ENCODE data around the gene THAP9.

Gene THAP9

DNA sequence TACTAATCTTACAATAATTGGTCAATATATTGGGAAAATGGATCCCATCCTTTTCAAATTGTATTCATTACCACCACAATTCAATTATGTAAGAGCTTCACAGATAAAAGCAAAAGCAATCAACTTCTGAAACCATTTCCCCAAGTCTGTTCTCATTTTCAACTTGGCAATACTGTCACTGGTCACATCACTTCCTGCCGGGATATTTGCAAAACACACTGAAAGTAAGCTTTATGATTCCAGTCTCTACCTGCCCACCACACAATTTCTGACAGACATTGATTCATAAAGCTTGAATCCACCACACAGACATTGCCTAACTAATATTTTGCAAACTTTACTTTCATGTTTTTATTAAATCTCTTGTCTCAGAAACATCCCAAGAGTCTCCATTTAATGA is 56.5 kb downstream of the THAP9 start:
- DNase-seq (ENCODE audit: low read depth): no peak

DNA sequence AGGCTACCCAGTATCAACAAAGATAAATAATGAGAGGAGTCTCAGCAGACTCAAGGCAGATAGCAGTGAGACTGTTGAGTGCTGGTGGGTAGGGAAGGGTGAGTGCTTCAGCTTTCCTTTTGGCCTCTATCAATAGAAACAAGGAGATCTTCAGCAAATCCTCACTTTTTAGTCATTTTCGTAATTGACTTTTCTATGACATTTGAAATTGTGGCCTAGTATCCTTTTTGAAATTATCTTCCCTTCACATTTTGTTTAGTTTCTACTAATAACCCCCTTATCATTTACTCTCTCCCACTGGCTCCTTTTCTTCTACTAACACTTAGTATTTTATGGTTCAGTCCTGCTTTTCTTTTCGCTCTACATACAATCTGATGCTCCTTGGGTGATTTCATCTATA is 65.2 kb downstream of the THAP9 start:
- no peak for DNase-seq (ENCODE audit: low read depth)

DNA sequence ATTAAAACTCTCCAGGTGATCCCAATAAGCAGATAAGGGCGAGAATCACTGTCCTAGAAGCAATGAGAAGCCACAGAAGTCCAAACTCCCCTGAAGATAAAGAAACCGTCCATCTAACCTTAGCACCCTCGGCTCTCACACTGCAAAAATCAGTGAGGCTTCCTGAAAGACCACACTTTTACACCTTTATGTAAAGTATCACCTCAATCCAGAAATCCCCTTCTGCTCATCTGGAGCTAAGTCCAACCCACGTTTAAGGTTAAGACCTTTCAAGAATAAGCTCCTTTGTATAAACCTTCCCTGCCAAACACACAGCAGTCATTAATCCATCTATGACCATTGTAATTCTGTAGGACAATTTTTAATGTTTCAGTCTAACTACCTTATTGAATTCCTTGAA is 68.4 kb downstream of the THAP9 start:
- DNase-seq (ENCODE audit: low read depth): no peak

DNA sequence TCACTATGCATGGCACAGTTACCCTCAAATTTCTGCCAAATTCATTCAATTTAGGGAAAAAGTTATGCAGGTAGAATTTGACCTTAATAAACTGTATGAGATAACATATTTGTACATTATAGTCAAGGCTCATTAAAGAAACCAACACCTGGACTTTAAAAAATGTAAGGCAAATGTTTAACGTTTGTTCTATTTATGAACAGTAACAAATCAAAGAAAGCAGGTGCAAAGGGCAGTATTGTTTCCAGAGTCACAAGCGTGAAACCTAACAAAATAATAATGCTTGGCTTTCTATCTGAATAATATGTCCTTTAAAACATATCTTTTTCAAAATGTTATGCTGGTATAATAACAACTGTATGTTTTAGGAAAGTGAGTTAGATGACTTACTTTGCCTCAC is 68.9 kb downstream of the THAP9 start:
- no peak for DNase-seq (ENCODE audit: low read depth)
